Activated CD8-positive, alpha-beta memory T cell treated with anti-CD3 and anti-CD28 coated beads, Interleukin-2, amount 50 U/mL, for 24 hours (primary cell): ENCODE results near the gene MBOAT2.

ENCODE experiments used
- DNase-seq: peaks from one replicate; pipeline ENCODE4 v3.0.0-alpha.2; 2020; ENCODE audit errors: extremely low read depth

Gene MBOAT2

GRCh38 chr2:8822218-8822617 lies 181.3 kb downstream of the MBOAT2 start:
- no peak for DNase-seq

- no peak for DNase-seq
These were observed 181.9 kb downstream of the MBOAT2 start for GRCh38 chr2:8821276-8822217.

- DNase-seq: no peak
These were observed 183.5 kb downstream of the MBOAT2 start for GRCh38 chr2:8819948-8820347.

- DNase-seq: no peak
These were observed 184.3 kb downstream of the MBOAT2 start for GRCh38 chr2:8819194-8819593.

- DNase-seq: no peak
These were observed 186.3 kb downstream of the MBOAT2 start for GRCh38 chr2:8817221-8817620.

- DNase-seq: no peak
These were observed 196.4 kb downstream of the MBOAT2 start for GRCh38 chr2:8806885-8807704.

- DNase-seq: no peak
These were observed 197.9 kb downstream of the MBOAT2 start for GRCh38 chr2:8805278-8806210.

- peak; percentile 6 for DNase-seq
These were observed 199.7 kb downstream of the MBOAT2 start for GRCh38 chr2:8803658-8804379.

GRCh38 chr2:8802741-8803140 lies 200.7 kb downstream of the MBOAT2 start:
- no peak for DNase-seq
